Liver (tissue), 3 donors: ENCODE results near the gene ARPC5.

Source experiments
- RAD21 ChIP-seq, 2 donors: IDR thresholded peaks; 2 replicates each; pipeline ENCODE4 v1.6.1; 2016; ENCODE audit warnings: antibody characterized with exemption in 2 of 2, mild to moderate bottlenecking in 2 of 2
- TF ChIP-seq, protein P1 (sequence below): fragments of 150-350 bp; IDR thresholded peaks from 2 replicates; pipeline ENCODE4 v1.5.1; 2017; ENCODE audit warnings: improper control_type of control experiment, low read depth, low read length; ENCODE audit not compliant: missing input control
- TF ChIP-seq, protein P2 (sequence below): IDR thresholded peaks from 2 replicates; pipeline ENCODE4 v1.6.1; 2016; ENCODE audit warnings: antibody characterized with exemption
- TF ChIP-seq, protein P3 (sequence below): IDR thresholded peaks from 2 replicates; pipeline ENCODE4 v1.6.1; 2016; ENCODE audit warnings: antibody characterized with exemption
- donor health status: healthy.
- donor health status: healthy.

DNA sequence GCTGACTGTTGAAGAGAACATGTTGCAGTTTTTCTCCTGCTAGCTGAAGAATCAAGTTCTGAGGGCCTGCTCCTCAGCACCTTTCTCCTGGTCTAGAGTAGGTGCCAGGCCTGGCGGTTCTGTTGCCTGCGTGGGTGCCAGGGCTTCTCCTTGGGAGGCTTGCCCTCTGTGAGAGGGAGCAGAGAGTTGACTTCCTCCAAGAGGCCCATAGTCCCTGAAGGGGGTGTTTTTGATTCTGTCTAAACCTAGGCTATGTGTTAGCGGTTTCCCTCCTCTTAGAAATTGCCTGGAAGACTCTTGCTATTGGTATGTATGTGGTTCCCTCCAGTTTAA is 17.8 kb upstream of the ARPC5 start:
- no peak for TF ChIP-seq RAD21 (IDR thresholded peaks at IDR 0.05)
- TF ChIP-seq, protein P1, sequence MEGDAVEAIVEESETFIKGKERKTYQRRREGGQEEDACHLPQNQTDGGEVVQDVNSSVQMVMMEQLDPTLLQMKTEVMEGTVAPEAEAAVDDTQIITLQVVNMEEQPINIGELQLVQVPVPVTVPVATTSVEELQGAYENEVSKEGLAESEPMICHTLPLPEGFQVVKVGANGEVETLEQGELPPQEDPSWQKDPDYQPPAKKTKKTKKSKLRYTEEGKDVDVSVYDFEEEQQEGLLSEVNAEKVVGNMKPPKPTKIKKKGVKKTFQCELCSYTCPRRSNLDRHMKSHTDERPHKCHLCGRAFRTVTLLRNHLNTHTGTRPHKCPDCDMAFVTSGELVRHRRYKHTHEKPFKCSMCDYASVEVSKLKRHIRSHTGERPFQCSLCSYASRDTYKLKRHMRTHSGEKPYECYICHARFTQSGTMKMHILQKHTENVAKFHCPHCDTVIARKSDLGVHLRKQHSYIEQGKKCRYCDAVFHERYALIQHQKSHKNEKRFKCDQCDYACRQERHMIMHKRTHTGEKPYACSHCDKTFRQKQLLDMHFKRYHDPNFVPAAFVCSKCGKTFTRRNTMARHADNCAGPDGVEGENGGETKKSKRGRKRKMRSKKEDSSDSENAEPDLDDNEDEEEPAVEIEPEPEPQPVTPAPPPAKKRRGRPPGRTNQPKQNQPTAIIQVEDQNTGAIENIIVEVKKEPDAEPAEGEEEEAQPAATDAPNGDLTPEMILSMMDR = no peak
- TF ChIP-seq, protein P2, sequence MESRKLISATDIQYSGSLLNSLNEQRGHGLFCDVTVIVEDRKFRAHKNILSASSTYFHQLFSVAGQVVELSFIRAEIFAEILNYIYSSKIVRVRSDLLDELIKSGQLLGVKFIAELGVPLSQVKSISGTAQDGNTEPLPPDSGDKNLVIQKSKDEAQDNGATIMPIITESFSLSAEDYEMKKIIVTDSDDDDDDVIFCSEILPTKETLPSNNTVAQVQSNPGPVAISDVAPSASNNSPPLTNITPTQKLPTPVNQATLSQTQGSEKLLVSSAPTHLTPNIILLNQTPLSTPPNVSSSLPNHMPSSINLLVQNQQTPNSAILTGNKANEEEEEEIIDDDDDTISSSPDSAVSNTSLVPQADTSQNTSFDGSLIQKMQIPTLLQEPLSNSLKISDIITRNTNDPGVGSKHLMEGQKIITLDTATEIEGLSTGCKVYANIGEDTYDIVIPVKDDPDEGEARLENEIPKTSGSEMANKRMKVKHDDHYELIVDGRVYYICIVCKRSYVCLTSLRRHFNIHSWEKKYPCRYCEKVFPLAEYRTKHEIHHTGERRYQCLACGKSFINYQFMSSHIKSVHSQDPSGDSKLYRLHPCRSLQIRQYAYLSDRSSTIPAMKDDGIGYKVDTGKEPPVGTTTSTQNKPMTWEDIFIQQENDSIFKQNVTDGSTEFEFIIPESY = no peak
- TF ChIP-seq, protein P3, sequence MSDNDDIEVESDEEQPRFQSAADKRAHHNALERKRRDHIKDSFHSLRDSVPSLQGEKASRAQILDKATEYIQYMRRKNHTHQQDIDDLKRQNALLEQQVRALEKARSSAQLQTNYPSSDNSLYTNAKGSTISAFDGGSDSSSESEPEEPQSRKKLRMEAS = no peak
